Body of pancreas (tissue), 4 donors: ENCODE data around the gene GCNT4.

Experiments used
- CTCF ChIP-seq, 7 experiments: fragments of 450-650 bp in 4 of 7; fragments of 200-600 bp in 3 of 7; sonication (generic) in 3 of 7; IDR thresholded peaks; one replicate each; pipeline ENCODE4 v1.5.1; 2016 to 2019; ENCODE audit warnings: antibody characterized with exemption in 7 of 7
- POLR2A ChIP-seq, 3 donors: fragments of 450-650 bp; IDR thresholded peaks; one replicate each; pipeline ENCODE4 v1.6.1; 2016; ENCODE audit warnings: antibody characterized with exemption in 3 of 3, mild to moderate bottlenecking in 2 of 3

- TF ChIP-seq POLR2A (IDR thresholded peaks at IDR 0.05) (no peak), CTCF (IDR thresholded peaks at IDR 0.05) (no peak)
Measured at GRCh38 chr5:75012748-75013147, 39.6 kb downstream of the GCNT4 start.
